GM12892 (cell line): ENCODE data around the gene MYO16.

ENCODE experiments used
- POLR2A ChIP-seq: IDR thresholded peaks from 2 replicates; pipeline ENCODE4 v1.6.1; 2011; ENCODE audit warnings: low read depth, low read length, control low read depth
- POLR2AphosphoS5 ChIP-seq: IDR thresholded peaks from 2 replicates; pipeline ENCODE4 v1.6.1; 2011; ENCODE audit warnings: low read depth, low read length, control low read depth

DNA sequence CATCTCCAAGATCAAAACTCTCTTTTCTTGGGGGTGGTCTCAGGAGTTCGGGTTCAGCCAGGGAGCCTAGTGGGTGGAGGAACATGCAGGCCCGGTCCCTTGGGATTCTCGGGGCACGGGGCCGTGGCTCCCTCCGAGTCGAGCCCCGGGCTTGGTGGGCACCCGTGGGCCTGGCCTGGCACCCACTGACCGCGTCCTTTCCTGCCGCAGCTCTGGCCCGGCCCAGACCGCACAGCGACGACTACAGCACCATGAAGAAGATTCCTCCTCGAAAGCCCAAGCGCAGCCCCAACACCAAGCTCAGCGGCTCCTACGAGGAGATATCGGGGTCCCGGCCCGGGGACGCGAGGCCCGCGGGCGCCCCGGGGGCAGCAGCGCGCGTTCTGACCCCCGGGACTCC, 510.6 kb downstream of the MYO16 start:
- TF ChIP-seq POLR2AphosphoS5: no peak
- TF ChIP-seq POLR2A: no peak
